PFSK-1 (cell line): Measurements from ENCODE around the gene BLVRB.

Source experiments
- FOXP2 ChIP-seq: optimal IDR thresholded peaks from 2 replicates; pipeline ENCODE3; 2011; ENCODE audit warnings: borderline replicate concordance, control low read depth, inconsistent platforms; ENCODE audit not compliant: insufficient read depth; ENCODE audit errors: extremely low read length, extremely low read depth
- POLR2AphosphoS5 ChIP-seq: IDR thresholded peaks from 2 replicates; pipeline ENCODE4 v1.6.1; 2012; ENCODE audit warnings: low read depth, mild to moderate bottlenecking, control low read depth, low read length, moderate library complexity
- REST ChIP-seq, 2 experiments: IDR thresholded peaks; 2 replicates each; pipeline versions ENCODE4 v1.6.1 to v1.8.0; 2011 to 2012; ENCODE audit warnings: low read depth in 2 of 2, low read length in 2 of 2, control low read depth in 1 of 2, inconsistent platforms in 1 of 2, mild to moderate bottlenecking in 1 of 2, moderate library complexity in 1 of 2; ENCODE audit not compliant: insufficient read depth in 1 of 2
- SIN3A ChIP-seq: IDR thresholded peaks from 2 replicates; pipeline ENCODE4 v1.6.1; 2012; ENCODE audit warnings: mild to moderate bottlenecking, low read length, moderate library complexity, borderline replicate concordance; ENCODE audit not compliant: insufficient read depth
- TAF1 ChIP-seq: IDR thresholded peaks from 2 replicates; pipeline ENCODE4 v1.6.1; 2012; ENCODE audit warnings: low read length, control low read depth, borderline replicate concordance; ENCODE audit not compliant: insufficient read depth

BLVRB gene

DNA sequence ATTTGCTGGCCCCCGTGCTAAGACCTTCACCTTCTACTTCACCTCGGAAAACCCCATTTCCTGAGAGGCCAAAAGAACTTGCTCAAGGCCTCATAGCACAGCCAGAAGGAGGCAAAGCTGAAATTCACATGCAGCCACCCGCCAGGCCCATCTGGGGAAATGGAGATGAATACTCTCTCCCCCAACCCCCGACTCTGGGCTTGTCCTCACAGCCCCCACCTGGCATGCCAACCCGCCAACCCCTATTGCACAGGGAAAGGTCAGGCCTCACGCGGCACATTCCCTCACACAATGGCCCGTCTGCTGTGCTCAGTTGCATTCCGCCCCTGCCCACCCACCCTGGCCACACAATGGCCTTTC, 55.5 kb downstream of the BLVRB start:
- TF ChIP-seq SIN3A: no peak
- TF ChIP-seq FOXP2: no peak
- TF ChIP-seq TAF1: no peak
- no peak for TF ChIP-seq POLR2AphosphoS5
- no peak for TF ChIP-seq REST (IDR thresholded peaks at IDR 0.05; ENCODE audit: insufficient read depth in 1 of 2, low read depth in 2 of 2, low read length in 2 of 2)

- TF ChIP-seq REST (IDR thresholded peaks at IDR 0.05; ENCODE audit: insufficient read depth in 1 of 2, low read depth in 2 of 2, low read length in 2 of 2) (no peak), POLR2AphosphoS5 (no peak), FOXP2 (no peak), TAF1 (no peak), SIN3A (no peak)
Measured at GRCh38 chr19:40407714-40408597, 57.6 kb downstream of the BLVRB start.

GRCh38 chr19:40403262-40403984, 62.1 kb downstream of the BLVRB start:
- TF ChIP-seq REST (IDR thresholded peaks at IDR 0.05; ENCODE audit: insufficient read depth in 1 of 2, low read depth in 2 of 2, low read length in 2 of 2) (no peak), TAF1 (no peak), POLR2AphosphoS5 (no peak)

- TF ChIP-seq POLR2AphosphoS5 (no peak), REST (IDR thresholded peaks at IDR 0.05; ENCODE audit: insufficient read depth in 1 of 2, low read depth in 2 of 2, low read length in 2 of 2) (no peak), FOXP2 (no peak), TAF1 (no peak), SIN3A (no peak)
Measured at GRCh38 chr19:40400559-40400958, 65.0 kb downstream of the BLVRB start.
